ENCODE results near the gene AIG1. TPM values are rescaled to one million over a fixed set of nuclear protein-coding genes. Genes with fewer than 3 reads are reported as not detected.

AIG1 gene
- total and polyA plus RNA-seq, 12 donors = 21.0 to 55.7 (median 47.2) TPM

DNA sequence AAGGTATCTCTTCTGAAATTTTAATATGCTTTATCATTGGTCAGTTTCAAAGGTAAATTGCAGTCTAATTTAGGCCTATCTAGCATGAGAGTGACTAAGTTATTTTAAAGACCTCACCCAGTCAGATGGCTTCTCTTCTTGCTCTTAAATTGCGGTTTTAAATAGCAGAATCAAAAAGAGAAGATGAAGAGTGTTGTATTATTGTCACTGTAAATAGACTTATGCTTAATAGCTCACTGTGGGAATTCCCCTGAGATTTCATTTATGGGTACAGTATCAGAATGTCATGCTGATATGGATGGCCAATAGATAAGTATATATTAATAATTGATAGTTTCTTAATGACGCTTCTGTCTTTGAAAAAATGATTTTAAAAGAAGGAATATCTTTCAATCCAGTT, 35.7 kb downstream of the AIG1 start:
- Histone ChIP-seq H3K4me1 (replicated peaks in 1 of 2) (peaks cover 0 to 21% of the 10 kb centered on the region in 2 donors), H3K9me3 (replicated peaks in 1 of 3) (no peaks in the 10 kb centered on the region), H3K27me3 (no peaks in the 10 kb centered on the region), H3K27ac (no peak overlapping the region), H3K4me3 (no peak overlapping the region), H3K36me3 (replicated peaks in 1 of 2) (no peaks in the 10 kb centered on the region)
- TF ChIP-seq POLR2A (IDR thresholded peaks at IDR 0.05) (no peak), CTCF (IDR thresholded peaks at IDR 0.05) (no peak)
- no peak for DNase-seq
- 90 to 95% (median 94%) methylated on average over 2 of the region's 2 CpGs for WGBS, 4 donors
- intact Hi-C loops (cut with DNase I) = no loop called here

GRCh38 chr6:143097224-143097795, 36.6 kb downstream of the AIG1 start:
- DNase-seq = no peak
- Histone ChIP-seq H3K4me1 (replicated peaks in 1 of 2) (peaks cover 0 to 21% of the 10 kb centered on the region in 2 donors), H3K36me3 (replicated peaks in 1 of 2) (no peaks in the 10 kb centered on the region), H3K9me3 (replicated peaks in 1 of 3) (no peaks in the 10 kb centered on the region), H3K27me3 (no peaks in the 10 kb centered on the region), H3K4me3 (no peak overlapping the region), H3K27ac (no peak overlapping the region)
- WGBS, 4 donors = 80 to 89% (median 85%) methylated on average over 6 of the region's 6 CpGs
- TF ChIP-seq POLR2A (IDR thresholded peaks at IDR 0.05) (no peak), CTCF (IDR thresholded peaks at IDR 0.05) (no peak)
- intact Hi-C loops (cut with DNase I) = no loop called here

GRCh38 chr6:143098054-143098671, 37.5 kb downstream of the AIG1 start:
- WGBS, 4 donors = 54 to 65% (median 61%) methylated on average over 2 of the region's 2 CpGs
- H3K4me3 ChIP-seq = no peak overlapping the region
- no peaks in the 10 kb centered on the region for H3K27me3 ChIP-seq
- no peak for DNase-seq
- H3K27ac ChIP-seq = no peak overlapping the region
- no peak for TF ChIP-seq POLR2A (IDR thresholded peaks at IDR 0.05)
- no peak for TF ChIP-seq CTCF (IDR thresholded peaks at IDR 0.05)
- H3K4me1 ChIP-seq (replicated peaks in 1 of 2) = peaks cover 0 to 21% of the 10 kb centered on the region in 2 donors
- H3K9me3 ChIP-seq (replicated peaks in 1 of 3) = no peaks in the 10 kb centered on the region
- intact Hi-C loops (cut with DNase I) = no loop called here
- H3K36me3 ChIP-seq (replicated peaks in 1 of 2) = no peaks in the 10 kb centered on the region

DNA sequence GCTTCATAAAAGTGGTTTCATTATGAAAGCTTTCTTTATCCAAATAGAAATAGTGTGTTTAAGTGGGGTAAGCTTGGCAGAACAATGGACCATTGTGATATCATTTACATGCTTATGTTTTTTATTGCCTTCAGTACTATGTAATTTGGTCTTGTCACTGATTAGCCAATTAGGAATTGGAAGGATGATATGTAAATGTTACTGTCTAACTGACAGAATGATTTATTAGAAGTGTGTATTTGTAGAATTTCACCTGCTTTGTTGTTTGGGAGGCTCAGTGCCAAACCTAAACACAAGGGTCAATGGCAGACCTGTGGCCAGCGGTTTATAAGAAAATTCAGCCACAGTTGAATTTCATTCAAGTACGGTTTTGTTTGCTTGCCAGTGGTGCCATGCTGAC, 39.0 kb downstream of the AIG1 start:
- no peak for DNase-seq
- TF ChIP-seq POLR2A (IDR thresholded peaks at IDR 0.05) = no peak
- TF ChIP-seq CTCF (IDR thresholded peaks at IDR 0.05) = no peak
- no peaks in the 10 kb centered on the region for H3K9me3 ChIP-seq (replicated peaks in 1 of 3)
- no peak overlapping the region for H3K4me3 ChIP-seq
- peaks cover 0 to 21% of the 10 kb centered on the region in 2 donors for H3K4me1 ChIP-seq (replicated peaks in 1 of 2)
- intact Hi-C loops (cut with DNase I) = no loop called here
- no peaks in the 10 kb centered on the region for H3K36me3 ChIP-seq (replicated peaks in 1 of 2)
- H3K27me3 ChIP-seq = no peaks in the 10 kb centered on the region
- H3K27ac ChIP-seq = no peak overlapping the region
- WGBS, 4 donors = 92 to 98% (median 95%) methylated on average over 2 of the region's 2 CpGs

Measured in adrenal gland (tissue), 12 donors.